ENCODE results near the gene HEY2.
"Not testable (repeated sequence)": the region's sequence is repeated elsewhere in the genome, so short reads cannot be mapped to it uniquely, and the experiment has no call there.

The HEY2 gene

DNA sequence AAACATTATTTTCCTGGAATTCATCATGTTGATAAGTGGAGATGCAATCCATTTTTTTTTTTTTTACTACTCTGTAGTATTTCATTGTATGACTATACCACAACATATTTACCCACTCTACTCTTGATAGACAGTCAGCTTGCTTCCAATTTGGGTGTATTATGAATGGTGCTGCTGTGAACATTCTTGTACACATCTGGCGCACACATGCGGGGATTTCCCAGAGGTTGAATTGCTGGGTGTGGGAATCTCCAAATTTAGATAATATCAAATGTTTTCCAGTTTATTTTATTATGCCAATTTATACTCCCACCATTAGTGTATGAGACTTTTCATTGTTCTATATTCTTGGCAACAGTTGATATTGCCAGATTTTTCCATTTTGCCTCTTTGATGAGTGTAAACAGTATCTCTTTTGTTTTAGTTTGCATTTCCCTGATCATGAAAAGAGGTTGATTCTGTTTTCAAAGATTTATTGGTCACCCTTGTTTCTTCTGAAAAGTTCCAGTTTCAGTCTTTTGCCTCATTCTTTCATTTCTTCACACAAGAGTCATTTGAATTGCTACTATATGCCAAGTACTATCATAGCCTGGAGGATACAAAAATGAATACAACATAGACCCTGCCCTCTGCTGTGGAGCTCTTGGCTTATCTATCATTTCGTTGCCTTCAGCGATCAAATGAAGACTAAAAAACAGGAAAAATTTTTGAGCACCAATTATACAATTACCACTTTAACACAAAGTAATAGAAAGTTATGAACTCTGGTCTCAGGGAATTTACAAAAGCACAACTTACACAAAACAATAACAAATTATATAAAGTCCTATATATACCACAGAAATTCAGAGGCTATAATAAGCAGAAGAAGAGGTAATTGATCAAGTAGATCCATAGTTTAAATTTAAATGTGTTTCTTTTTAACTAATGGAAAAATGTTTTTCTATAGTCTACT, 24.2 kb downstream of the HEY2 start:
- peak; percentile 20 for DNase-seq

DNA sequence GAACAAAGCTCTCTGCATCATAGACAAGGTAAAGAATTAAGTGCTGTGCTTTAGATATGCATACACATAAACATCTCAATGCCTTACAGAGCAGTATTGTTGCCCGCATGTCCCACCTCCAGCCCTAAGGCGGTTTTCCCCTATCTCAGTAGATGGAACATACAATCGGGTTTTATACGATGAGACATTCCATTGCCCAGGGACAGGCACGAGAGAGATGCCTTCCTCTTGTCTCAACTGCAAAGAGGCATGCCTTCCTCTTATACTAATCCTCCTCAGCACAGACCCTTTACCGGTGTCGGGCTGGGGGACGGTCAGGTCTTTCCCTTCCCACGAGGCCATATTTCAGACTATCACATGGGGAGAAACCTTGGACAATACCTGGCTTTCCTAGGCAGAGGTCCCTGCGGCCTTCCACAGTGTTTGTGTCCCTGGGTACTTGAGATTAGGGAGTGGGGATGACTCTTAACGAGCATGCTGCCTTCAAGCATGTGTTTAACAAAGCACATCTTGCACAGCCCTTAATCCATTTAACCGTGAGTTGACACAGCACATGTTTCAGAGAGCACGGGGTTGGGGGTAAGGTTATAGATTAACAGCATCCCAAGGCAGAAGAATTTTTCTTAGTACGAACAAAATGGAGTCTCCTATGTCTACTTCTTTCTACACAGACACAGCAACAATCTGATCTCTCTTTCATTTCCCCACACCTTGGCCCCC, 26.8 kb downstream of the HEY2 start:
- DNase-seq = not testable (repeated sequence)

GRCh38 chr6:125779924-125780539, 30.6 kb downstream of the HEY2 start:
- DNase-seq = peak; percentile 94

DNA sequence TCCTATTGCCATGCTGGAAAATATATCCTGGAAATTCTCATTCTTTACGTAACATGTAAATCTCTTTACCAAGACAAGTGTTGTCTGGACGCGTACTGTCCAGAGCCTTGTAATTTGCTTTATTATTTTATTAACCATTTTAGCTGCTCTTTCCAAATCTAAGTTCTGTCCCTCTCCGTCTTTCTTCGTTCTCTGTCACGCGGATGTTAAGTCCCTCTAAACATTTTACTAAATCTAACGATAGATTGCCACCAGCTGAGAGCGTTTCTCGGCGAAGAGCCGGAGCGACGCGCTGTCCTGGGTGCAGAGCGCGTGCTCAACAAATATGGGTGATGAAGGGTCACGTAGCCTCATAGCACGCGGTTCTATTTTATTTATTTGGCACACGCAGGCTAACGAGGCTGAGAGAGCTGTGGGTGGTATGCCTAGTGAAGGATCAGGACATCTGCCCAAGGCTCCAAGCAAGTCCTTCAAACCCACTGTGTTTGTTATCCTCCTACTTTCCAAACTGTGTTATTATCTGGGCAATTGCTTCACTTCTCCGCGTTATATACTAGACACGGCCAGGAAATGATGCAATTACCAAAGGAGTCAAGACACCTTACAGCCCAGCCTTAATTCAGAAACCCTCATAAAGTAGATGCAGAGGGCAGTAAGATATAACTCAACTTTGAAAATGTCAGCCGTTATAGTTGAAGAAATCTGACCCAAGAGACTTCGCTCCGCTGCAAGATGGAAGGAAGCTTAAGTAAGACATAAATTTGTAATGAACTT, 31.3 kb downstream of the HEY2 start:
- DNase-seq = peak; percentile 90

DNA sequence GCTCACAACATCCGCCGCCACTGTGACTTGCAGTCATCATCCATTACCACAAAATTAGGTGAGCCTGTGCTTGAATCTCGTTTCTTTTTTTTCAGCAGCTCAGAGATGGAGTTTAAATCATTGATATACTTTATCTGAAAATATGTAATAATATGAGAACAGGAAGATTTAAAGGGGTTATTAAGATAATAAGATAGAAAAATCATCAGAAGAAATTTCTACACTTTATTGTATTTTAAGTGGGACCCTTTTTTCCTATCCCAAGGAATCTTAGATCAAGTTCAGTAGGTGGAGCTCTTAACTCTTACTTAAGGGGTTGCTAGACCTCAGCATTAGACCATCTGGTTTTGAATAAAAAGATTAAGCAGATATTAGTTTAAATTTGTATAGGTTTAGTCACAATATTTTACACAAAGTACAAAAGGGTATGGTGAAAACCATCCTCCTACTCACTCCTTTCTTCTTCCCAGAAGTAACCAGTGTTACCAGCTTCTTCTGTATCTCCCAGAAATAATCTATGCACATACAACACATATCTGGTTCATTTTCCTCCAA, 32.0 kb downstream of the HEY2 start:
- DNase-seq = peak; percentile 51

DNA sequence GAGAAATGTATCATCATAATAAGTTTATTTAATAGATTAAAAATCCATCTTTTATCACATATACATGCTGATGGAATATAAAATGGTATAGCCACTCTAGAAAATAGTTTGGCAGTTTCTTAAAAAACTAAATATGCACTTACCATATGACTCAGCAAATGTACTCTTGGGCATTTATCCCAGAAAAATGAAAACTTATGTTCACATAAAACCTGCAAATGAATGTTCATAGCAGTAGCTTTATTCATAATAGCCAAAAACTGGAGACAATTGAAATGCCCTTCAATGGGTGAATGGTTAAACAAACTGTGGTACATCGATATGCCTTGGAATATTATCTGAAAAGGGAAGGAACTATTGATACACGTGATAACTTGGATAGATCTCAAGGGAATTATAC, 34.9 kb downstream of the HEY2 start:
- peak; percentile 85 for DNase-seq

DNA sequence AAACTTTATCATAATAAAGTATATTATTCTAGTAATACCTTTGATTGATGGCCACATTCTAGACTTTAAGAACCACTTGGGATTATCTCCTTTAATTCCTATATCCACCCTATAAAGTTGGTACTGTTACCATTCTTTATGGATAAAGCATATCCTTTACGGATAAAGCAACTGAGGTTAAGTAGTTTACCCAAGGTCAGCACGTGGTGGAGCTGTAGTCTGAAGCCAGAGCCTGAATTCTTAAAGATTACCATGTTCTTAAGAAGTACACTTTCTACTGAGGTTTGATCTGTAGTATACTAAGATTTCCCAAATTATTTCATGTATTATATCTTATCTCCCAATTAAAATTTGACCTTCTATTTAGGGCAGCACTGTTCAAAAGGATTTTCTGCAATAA, 38.4 kb downstream of the HEY2 start:
- DNase-seq = no peak

GRCh38 chr6:125789167-125789566, 39.7 kb downstream of the HEY2 start:
- no peak for DNase-seq

GRCh38 chr6:125789576-125790357, 40.3 kb downstream of the HEY2 start:
- DNase-seq = peak; percentile 49

DNA sequence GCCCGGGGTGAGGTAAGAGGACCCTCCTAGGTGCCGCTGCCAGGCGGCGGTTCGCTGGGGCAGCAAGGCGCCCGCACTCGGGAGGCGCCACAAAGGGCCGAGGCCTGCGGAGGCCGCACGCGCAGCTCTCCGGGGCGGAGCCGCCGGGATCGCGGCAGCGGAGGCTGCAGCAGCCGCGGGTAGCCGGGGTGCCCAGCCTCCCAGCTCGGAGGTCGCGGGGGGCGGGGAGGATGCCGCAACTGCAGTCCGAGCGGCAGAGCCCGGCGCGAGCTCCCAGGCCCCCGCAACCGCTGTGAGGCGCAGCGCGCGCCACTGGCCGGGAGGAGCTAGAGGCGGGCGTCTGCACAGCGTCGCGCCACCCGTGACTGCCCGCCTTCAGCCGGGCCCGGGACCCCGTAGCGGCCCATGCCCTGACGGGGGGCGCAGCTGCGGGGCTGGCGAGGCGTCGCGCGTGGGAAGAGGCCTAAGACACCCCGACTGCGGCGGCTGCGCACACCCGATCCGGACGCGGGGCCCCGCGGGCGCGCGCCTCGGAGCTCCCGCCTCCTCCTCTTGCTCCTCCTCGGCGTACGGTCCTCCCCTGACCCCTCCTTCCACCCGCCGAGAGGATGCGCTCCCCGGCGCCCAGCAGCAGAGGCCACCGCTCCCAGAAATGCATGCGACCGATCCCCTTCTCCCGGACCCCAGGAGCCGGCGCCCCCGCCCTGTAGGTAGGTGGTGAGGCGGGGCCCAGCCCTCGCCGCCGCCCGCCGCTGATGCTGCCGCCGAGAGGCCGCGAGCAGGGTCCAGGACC, 41.1 kb downstream of the HEY2 start, which contains the start of gene NCOA7:
TSS of gene NCOA7 (plus strand) at position 603 of the 793 bp plus-strand sequence. CDS start 24,395 bp downstream, outside the sequence.
- peak; percentile 75 for DNase-seq

DNA sequence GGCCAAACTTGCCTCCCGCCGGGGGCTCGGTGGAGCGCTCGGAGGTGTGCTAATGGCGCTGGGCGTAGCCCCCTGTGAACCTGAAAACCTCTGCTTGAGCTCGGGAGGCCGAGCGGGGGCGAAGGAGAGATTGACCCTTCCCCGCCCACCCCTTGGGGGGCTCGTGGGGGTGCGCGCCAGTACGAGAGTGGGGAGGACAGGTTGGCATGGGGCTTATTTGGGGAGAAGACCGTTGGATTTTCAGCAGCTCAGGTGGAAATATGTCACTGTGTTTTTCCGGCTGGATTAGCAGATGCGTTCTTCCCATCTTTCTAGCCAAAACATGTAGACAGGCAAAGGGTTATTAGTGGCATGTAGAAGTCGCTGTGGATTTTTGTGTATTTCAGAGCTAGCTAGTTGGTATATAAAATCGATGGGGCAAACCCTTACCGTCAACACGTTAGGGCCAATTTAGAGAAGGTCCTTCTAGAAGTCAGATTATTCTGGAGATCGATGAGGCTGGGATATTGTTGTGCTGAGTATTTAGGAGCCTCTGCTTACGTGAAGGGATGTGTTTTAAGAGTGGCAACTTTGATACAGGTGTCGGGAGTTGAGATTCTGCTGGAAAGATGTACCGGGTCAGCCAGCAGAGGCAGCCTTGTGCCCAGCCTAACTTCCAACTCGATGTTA, 41.9 kb downstream of the HEY2 start:
- peak; percentile 51 for DNase-seq

DNA sequence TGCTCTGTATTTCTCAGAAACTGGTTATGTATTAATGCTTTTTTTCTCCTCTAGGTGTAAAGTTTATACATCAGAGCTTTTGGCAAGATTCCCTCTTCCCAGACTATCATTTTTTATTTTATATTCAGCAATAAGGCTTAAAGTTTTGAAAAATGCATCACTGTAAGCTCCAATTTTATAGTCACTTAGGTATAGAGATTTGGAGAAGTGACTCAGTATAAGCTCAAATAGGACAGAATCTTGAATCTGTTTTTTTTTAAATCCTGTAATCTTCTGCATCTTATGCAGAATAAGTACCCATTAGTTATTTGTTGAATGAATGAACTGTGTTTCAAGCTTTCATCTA, 42.4 kb downstream of the HEY2 start:
- no peak for DNase-seq

DNA sequence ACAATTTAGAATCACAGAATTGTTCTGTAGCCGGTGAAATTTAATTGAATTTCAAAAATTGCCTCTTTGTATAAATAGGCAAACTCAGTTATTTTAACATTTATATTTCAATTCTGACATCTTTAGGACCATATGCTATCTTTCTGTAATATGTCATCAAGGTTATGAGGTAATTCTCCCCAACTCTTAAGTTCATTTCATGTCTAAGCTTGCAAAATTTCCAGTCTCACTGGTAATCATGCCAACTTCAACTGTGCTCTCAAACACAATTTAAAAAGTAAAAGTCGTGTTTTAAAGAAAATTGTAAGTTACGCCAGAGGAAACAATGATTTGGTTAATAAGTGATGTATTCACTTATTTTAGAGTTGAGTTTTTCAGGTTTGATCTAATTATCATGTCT, 42.7 kb downstream of the HEY2 start:
- DNase-seq = no peak

DNA sequence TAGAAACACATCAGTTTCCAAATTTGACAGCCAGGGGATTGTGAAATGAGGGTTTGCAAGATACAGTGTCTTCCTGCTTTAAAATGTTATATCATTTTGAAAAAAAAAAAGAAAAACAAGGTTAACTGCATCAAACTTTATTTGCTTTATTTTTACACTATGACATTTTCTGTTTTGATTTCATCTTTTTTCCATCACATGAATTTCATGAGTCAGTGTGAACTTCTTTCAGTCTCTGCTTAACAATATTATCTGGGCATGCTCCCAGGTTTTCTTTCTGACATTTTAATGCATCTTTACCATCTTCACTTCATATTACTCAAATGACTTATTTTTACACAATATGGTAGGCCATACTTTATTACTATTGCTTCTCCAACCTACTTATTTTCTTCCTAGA, 43.2 kb downstream of the HEY2 start:
- peak; percentile 68 for DNase-seq

- no peak for DNase-seq
These were observed 43.8 kb downstream of the HEY2 start for GRCh38 chr6:125793280-125793679.

DNA sequence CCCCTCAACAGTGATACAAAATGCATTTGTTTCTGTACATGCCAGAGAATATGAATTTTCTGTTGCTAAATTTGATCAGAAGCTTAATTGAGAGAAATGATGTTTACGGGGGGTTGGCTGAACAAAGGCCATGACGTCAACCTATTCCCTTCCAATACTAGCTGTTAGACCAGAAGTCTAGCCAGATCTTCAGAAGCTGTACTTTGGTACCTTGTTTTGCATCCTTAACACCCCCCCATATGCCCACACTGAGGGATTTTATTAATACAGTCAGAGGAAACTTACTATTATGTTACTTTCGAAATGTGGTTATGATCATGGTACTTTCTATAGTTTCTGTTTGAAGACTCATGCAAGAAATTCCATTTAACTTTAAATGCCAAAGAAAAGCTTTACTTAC, 44.4 kb downstream of the HEY2 start:
- no peak for DNase-seq

GRCh38 chr6:125794342-125795137, 45.1 kb downstream of the HEY2 start:
- no peak for DNase-seq

- DNase-seq = no peak
These were observed 45.9 kb downstream of the HEY2 start for GRCh38 chr6:125795301-125795700.

Measured in fibroblast of skin of scalp (primary cell).